Measurements from ENCODE around the gene FOSL1. TPM values are rescaled to one million over a fixed set of nuclear protein-coding genes. Genes with fewer than 3 reads are reported as not detected.

FOSL1 gene
- total and polyA plus RNA-seq, 2 experiments from 2014 or later = 14.6 to 17.1 TPM

- TF ChIP-seq, protein P1, sequence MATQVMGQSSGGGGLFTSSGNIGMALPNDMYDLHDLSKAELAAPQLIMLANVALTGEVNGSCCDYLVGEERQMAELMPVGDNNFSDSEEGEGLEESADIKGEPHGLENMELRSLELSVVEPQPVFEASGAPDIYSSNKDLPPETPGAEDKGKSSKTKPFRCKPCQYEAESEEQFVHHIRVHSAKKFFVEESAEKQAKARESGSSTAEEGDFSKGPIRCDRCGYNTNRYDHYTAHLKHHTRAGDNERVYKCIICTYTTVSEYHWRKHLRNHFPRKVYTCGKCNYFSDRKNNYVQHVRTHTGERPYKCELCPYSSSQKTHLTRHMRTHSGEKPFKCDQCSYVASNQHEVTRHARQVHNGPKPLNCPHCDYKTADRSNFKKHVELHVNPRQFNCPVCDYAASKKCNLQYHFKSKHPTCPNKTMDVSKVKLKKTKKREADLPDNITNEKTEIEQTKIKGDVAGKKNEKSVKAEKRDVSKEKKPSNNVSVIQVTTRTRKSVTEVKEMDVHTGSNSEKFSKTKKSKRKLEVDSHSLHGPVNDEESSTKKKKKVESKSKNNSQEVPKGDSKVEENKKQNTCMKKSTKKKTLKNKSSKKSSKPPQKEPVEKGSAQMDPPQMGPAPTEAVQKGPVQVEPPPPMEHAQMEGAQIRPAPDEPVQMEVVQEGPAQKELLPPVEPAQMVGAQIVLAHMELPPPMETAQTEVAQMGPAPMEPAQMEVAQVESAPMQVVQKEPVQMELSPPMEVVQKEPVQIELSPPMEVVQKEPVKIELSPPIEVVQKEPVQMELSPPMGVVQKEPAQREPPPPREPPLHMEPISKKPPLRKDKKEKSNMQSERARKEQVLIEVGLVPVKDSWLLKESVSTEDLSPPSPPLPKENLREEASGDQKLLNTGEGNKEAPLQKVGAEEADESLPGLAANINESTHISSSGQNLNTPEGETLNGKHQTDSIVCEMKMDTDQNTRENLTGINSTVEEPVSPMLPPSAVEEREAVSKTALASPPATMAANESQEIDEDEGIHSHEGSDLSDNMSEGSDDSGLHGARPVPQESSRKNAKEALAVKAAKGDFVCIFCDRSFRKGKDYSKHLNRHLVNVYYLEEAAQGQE (IDR thresholded peaks at IDR 0.05; ENCODE audit: unreplicated experiment) = no peak
- TF ChIP-seq ZNF114 (CRISPR knock-in tag; IDR thresholded peaks at IDR 0.05) (no peak), POLR2AphosphoS5 (IDR thresholded peaks at IDR 0.05; ENCODE audit: low read depth) (no peak), ZNF331 (CRISPR knock-in tag; IDR thresholded peaks at IDR 0.05; ENCODE audit: low read depth) (no peak), STAT1 (IDR thresholded peaks at IDR 0.05; ENCODE audit: unreplicated experiment) (no peak), JUNB (IDR thresholded peaks at IDR 0.05; ENCODE audit: unreplicated experiment) (no peak)
Observed at GRCh38 chr11:65942531-65942930, 42.3 kb upstream of the FOSL1 start (continued).

DNA sequence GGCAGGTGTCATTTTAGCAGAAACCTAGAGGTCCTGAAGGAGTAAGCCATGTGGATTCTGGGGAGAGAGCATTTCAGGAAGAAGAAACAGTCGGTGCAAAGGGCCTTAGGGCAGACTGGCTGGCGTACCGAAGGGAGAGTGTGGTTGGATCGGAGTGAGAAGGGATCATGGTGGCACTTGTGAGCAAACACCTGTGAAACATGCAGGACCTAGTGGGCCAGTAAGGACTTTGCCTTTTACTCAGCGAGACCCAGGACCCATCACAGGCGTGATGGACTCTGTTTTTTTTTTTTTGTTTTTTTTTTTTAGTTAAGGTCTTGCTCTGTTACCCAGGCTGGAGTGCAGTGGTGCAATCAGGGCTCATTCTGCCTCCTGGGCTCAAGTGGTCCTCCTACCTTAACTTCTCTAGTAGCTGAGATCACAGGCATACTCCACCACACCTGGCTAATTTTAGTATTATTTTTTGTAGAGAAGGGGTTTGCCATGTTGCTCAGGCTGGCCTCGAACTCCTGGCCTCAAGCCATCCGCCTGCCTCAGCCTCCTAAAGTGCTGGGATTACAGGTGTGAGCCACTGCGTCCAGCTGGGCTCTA, 41.6 kb upstream of the FOSL1 start:
- H3K27me3 ChIP-seq (ENCODE audit: insufficient read depth) = no peaks in the 10 kb centered on the region
- ATAC-seq = no peak
- no peak for TF ChIP-seq ZNF114 (CRISPR knock-in tag; IDR thresholded peaks at IDR 0.05)
- no peak for TF ChIP-seq NANOG (IDR thresholded peaks at IDR 0.05; ENCODE audit: borderline replicate concordance)
- no peak for TF ChIP-seq ETS1 (IDR thresholded peaks at IDR 0.05)
- TF ChIP-seq, protein P1 (IDR thresholded peaks at IDR 0.05; ENCODE audit: unreplicated experiment) = no peak
- no peak for TF ChIP-seq ZNF331 (CRISPR knock-in tag; IDR thresholded peaks at IDR 0.05; ENCODE audit: low read depth)
- no peak for TF ChIP-seq JUNB (IDR thresholded peaks at IDR 0.05; ENCODE audit: unreplicated experiment)
- no peak for TF ChIP-seq EZH2 (IDR thresholded peaks at IDR 0.05; ENCODE audit: low read depth, unreplicated experiment)
- TF ChIP-seq, protein P2, sequence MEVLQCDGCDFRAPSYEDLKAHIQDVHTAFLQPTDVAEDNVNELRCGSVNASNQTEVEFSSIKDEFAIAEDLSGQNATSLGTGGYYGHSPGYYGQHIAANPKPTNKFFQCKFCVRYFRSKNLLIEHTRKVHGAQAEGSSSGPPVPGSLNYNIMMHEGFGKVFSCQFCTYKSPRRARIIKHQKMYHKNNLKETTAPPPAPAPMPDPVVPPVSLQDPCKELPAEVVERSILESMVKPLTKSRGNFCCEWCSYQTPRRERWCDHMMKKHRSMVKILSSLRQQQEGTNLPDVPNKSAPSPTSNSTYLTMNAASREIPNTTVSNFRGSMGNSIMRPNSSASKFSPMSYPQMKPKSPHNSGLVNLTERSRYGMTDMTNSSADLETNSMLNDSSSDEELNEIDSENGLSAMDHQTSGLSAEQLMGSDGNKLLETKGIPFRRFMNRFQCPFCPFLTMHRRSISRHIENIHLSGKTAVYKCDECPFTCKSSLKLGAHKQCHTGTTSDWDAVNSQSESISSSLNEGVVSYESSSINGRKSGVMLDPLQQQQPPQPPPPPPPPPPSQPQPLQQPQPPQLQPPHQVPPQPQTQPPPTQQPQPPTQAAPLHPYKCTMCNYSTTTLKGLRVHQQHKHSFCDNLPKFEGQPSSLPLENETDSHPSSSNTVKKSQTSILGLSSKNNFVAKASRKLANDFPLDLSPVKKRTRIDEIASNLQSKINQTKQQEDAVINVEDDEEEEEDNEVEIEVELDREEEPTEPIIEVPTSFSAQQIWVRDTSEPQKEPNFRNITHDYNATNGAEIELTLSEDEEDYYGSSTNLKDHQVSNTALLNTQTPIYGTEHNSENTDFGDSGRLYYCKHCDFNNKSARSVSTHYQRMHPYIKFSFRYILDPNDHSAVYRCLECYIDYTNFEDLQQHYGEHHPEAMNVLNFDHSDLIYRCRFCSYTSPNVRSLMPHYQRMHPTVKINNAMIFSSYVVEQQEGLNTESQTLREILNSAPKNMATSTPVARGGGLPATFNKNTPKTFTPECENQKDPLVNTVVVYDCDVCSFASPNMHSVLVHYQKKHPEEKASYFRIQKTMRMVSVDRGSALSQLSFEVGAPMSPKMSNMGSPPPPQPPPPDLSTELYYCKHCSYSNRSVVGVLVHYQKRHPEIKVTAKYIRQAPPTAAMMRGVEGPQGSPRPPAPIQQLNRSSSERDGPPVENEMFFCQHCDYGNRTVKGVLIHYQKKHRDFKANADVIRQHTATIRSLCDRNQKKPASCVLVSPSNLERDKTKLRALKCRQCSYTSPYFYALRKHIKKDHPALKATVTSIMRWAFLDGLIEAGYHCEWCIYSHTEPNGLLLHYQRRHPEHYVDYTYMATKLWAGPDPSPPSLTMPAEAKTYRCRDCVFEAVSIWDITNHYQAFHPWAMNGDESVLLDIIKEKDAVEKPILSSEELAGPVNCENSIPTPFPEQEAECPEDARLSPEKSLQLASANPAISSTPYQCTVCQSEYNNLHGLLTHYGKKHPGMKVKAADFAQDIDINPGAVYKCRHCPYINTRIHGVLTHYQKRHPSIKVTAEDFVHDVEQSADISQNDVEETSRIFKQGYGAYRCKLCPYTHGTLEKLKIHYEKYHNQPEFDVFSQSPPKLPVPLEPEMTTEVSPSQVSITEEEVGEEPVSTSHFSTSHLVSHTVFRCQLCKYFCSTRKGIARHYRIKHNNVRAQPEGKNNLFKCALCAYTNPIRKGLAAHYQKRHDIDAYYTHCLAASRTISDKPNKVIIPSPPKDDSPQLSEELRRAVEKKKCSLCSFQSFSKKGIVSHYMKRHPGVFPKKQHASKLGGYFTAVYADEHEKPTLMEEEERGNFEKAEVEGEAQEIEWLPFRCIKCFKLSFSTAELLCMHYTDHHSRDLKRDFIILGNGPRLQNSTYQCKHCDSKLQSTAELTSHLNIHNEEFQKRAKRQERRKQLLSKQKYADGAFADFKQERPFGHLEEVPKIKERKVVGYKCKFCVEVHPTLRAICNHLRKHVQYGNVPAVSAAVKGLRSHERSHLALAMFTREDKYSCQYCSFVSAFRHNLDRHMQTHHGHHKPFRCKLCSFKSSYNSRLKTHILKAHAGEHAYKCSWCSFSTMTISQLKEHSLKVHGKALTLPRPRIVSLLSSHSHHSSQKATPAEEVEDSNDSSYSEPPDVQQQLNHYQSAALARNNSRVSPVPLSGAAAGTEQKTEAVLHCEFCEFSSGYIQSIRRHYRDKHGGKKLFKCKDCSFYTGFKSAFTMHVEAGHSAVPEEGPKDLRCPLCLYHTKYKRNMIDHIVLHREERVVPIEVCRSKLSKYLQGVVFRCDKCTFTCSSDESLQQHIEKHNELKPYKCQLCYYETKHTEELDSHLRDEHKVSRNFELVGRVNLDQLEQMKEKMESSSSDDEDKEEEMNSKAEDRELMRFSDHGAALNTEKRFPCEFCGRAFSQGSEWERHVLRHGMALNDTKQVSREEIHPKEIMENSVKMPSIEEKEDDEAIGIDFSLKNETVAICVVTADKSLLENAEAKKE (CRISPR knock-in tag; IDR thresholded peaks at IDR 0.05) = no peak

More for the DNA sequence above, 41.6 kb upstream of the FOSL1 start:
- peaks cover 4% of the 10 kb centered on the region; the same call in 1 of the 2 replicates for H3F3A ChIP-seq (replicated peaks; ENCODE audit: low read depth)
- H3K4me1 ChIP-seq (ENCODE audit: insufficient read depth) = peaks cover 17% of the 10 kb centered on the region
- no peak for DNase-seq (ENCODE audit: low spot score)
- H3K4me3 ChIP-seq = no peak overlapping the region
- H3K27ac ChIP-seq (ENCODE audit: low read depth) = no peak overlapping the region
- H3K27me3 Mint-ChIP-seq (ENCODE audit: insufficient read depth, low read depth, poor library complexity) = peaks cover 18% of the 10 kb centered on the region
- H3K36me3 ChIP-seq (ENCODE audit: insufficient read depth) = no peaks in the 10 kb centered on the region
- H2AFZ ChIP-seq = no peak overlapping the region; the same call in 1 of the 2 replicates
- H3K4me2 ChIP-seq = no peak overlapping the region
- H3K36me3 Mint-ChIP-seq (ENCODE audit: low read depth) = no peaks in the 10 kb centered on the region
- H3K79me2 ChIP-seq (replicated peaks; ENCODE audit: insufficient read depth) = no peaks in the 10 kb centered on the region
- H3K27ac Mint-ChIP-seq = no peak overlapping the region
- no peaks in the 10 kb centered on the region for H4K20me1 ChIP-seq (replicated peaks; ENCODE audit: insufficient read depth)
- H3K9me2 ChIP-seq (ENCODE audit: insufficient read depth) = no peaks in the 10 kb centered on the region
- no peaks in the 10 kb centered on the region for H3K9me3 Mint-ChIP-seq
- peaks cover 29% of the 10 kb centered on the region; the same call in 2 of the 3 replicates for H3K4me1 Mint-ChIP-seq
- no peak overlapping the region for H3K4me3 Mint-ChIP-seq

Data from GM23338 (cell line).